Transverse colon (tissue), 4 donors: Measurements from ENCODE around the gene L3MBTL4.

Experiments used
- POLR2A ChIP-seq: fragments of 450-650 bp; IDR thresholded peaks from one replicate; pipeline ENCODE4 v1.6.1; 2016; ENCODE audit warnings: antibody characterized with exemption, mild to moderate bottlenecking, moderate library complexity
- POLR2AphosphoS5 ChIP-seq, 3 donors: sonication (generic); formaldehyde crosslinking; IDR thresholded peaks; one replicate each; pipeline ENCODE4 v1.6.1; 2016; ENCODE audit warnings: antibody characterized with exemption in 3 of 3
- TF ChIP-seq, protein P1 (sequence below), 5 experiments: fragments of 200-600 bp in 3 of 5; fragments of 450-650 bp in 2 of 5; sonication (generic) in 3 of 5; IDR thresholded peaks; 1 replicate in 2 of 5; 2 replicates in 3 of 5; pipeline ENCODE4 v1.5.1; 2016 to 2017; ENCODE audit warnings: antibody characterized with exemption in 5 of 5, inconsistent platforms in 3 of 5, mild to moderate bottlenecking in 2 of 5, moderate library complexity in 1 of 5

DNA sequence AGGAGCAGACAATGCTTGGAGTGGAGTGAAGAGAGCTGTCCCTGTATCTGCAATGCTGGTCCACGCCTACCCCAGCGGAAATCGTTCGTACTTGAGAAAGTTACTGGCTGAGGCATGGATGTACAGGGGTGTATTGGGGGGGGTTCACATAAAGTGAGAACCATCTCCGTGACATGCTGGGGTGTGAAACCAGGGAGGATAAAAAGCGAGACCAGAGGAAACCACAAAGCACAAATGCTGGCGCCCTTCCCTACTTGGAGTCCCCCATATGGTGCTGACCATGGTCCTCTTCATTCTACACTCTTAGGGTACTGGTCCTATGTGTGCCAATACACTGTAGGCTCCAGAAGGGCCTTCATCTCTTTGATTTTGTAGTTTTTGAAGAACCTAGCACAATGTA is 244.1 kb downstream of the L3MBTL4 start:
- TF ChIP-seq, protein P1, sequence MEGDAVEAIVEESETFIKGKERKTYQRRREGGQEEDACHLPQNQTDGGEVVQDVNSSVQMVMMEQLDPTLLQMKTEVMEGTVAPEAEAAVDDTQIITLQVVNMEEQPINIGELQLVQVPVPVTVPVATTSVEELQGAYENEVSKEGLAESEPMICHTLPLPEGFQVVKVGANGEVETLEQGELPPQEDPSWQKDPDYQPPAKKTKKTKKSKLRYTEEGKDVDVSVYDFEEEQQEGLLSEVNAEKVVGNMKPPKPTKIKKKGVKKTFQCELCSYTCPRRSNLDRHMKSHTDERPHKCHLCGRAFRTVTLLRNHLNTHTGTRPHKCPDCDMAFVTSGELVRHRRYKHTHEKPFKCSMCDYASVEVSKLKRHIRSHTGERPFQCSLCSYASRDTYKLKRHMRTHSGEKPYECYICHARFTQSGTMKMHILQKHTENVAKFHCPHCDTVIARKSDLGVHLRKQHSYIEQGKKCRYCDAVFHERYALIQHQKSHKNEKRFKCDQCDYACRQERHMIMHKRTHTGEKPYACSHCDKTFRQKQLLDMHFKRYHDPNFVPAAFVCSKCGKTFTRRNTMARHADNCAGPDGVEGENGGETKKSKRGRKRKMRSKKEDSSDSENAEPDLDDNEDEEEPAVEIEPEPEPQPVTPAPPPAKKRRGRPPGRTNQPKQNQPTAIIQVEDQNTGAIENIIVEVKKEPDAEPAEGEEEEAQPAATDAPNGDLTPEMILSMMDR (IDR thresholded peaks at IDR 0.05) = no peak
- TF ChIP-seq POLR2AphosphoS5 (IDR thresholded peaks at IDR 0.05) (no peak), POLR2A (no peak)
